Measurements from ENCODE around the gene RAX.

Gene RAX

GRCh38 chr18:59278793-59279192 lies 5.5 kb upstream of the RAX start:
- Histone ChIP-seq H3K36me3 (ENCODE audit: insufficient read depth, low read length) (no peaks in the 10 kb centered on the region), H3K27ac (no peak overlapping the region), H3K9ac (ENCODE audit: insufficient read length) (no peak overlapping the region), H3K4me3 (no peak overlapping the region), H3K9me3 (ENCODE audit: low read depth, low read length) (no peaks in the 10 kb centered on the region)
- DNase-seq (ENCODE audit: low read depth, low spot score) = no peak
- TF ChIP-seq EZH2 (IDR thresholded peaks at IDR 0.05) (no peak), FOXP2 (optimal IDR thresholded peaks at IDR 0.05; ENCODE audit: control extremely low read depth, extremely low read length, insufficient read depth) (no peak), POLR2AphosphoS5 (IDR thresholded peaks at IDR 0.05; ENCODE audit: borderline replicate concordance, low read depth, low read length) (no peak)

GRCh38 chr18:59276047-59276446 lies 2.8 kb upstream of the RAX start:
- H3K9me3 ChIP-seq (ENCODE audit: low read depth, low read length) = no peaks in the 10 kb centered on the region
- no peak for DNase-seq (ENCODE audit: low read depth, low spot score)
- H3K9ac ChIP-seq (ENCODE audit: insufficient read length) = no peak overlapping the region
- no peak overlapping the region for H3K4me3 ChIP-seq
- no peak overlapping the region for H3K27ac ChIP-seq
- TF ChIP-seq FOXP2 (optimal IDR thresholded peaks at IDR 0.05; ENCODE audit: control extremely low read depth, extremely low read length, insufficient read depth) (no peak), EZH2 (IDR thresholded peaks at IDR 0.05) (no peak)
- H3K36me3 ChIP-seq (ENCODE audit: insufficient read depth, low read length) = no peaks in the 10 kb centered on the region

GRCh38 chr18:59275406-59275949 lies 2.2 kb upstream of the RAX start:
- Histone ChIP-seq H3K9me3 (ENCODE audit: low read depth, low read length) (no peaks in the 10 kb centered on the region), H3K36me3 (ENCODE audit: insufficient read depth, low read length) (no peaks in the 10 kb centered on the region), H3K4me3 (no peak overlapping the region), H3K9ac (ENCODE audit: insufficient read length) (no peak overlapping the region), H3K27ac (no peak overlapping the region)
- DNase-seq (ENCODE audit: low read depth, low spot score) = no peak
- TF ChIP-seq POLR2AphosphoS5 (IDR thresholded peaks at IDR 0.05; ENCODE audit: borderline replicate concordance, low read depth, low read length) (no peak), EZH2 (IDR thresholded peaks at IDR 0.05) (no peak), FOXP2 (optimal IDR thresholded peaks at IDR 0.05; ENCODE audit: control extremely low read depth, extremely low read length, insufficient read depth) (no peak)

DNA sequence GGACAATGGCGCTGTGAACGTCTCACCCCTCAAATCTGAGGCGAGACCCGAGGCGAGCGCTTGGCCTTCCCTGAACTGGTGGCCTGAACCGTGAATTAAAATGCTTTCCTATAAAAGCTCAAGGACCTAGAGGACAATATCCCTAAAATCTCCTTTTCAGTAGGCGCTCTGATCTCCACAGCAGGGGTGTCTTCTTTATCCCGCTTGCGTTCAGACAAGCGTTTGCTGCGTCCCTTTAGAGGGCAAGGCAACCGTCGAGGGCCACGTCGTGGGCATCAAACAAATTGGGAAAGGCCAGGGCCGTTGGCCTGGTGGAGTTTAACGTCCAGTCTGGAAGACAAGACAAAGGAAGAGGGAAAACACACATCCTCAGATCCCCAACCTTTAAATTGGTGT lies 1.3 kb upstream of the RAX start:
- Histone ChIP-seq H3K4me3 (no peak overlapping the region), H3K27ac (no peak overlapping the region), H3K9me3 (ENCODE audit: low read depth, low read length) (no peaks in the 10 kb centered on the region), H3K36me3 (ENCODE audit: insufficient read depth, low read length) (no peaks in the 10 kb centered on the region), H3K9ac (ENCODE audit: insufficient read length) (no peak overlapping the region)
- TF ChIP-seq FOXP2 (optimal IDR thresholded peaks at IDR 0.05; ENCODE audit: control extremely low read depth, extremely low read length, insufficient read depth) (no peak), EZH2 (IDR thresholded peaks at IDR 0.05) (no peak), POLR2AphosphoS5 (IDR thresholded peaks at IDR 0.05; ENCODE audit: borderline replicate concordance, low read depth, low read length) (no peak)
- no peak for DNase-seq (ENCODE audit: low read depth, low spot score)

- peak overlapping the region; percentile 87 for H3K4me3 ChIP-seq
- H3K36me3 ChIP-seq (ENCODE audit: insufficient read depth, low read length) = no peaks in the 10 kb centered on the region; the same call in 1 of the 2 replicates
- H3K9me3 ChIP-seq (ENCODE audit: low read depth, low read length) = no peaks in the 10 kb centered on the region
- H3K27ac ChIP-seq = no peak overlapping the region
- no peak overlapping the region for H3K9ac ChIP-seq (ENCODE audit: insufficient read length)
- DNase-seq (ENCODE audit: low read depth, low spot score) = no peak
- TF ChIP-seq FOXP2 (optimal IDR thresholded peaks at IDR 0.05; ENCODE audit: control extremely low read depth, extremely low read length, insufficient read depth) (no peak), EZH2 (IDR thresholded peaks at IDR 0.05) (no peak), POLR2AphosphoS5 (IDR thresholded peaks at IDR 0.05; ENCODE audit: borderline replicate concordance, low read depth, low read length) (no peak)
These were observed 692 bp upstream of the RAX start for GRCh38 chr18:59273759-59274532.

GRCh38 chr18:59272221-59272888 lies 899 bp downstream of the RAX start:
- no peak for DNase-seq (ENCODE audit: low read depth, low spot score)
- peak overlapping the region; percentile 87 for H3K4me3 ChIP-seq
- TF ChIP-seq FOXP2 (optimal IDR thresholded peaks at IDR 0.05; ENCODE audit: control extremely low read depth, extremely low read length, insufficient read depth) (no peak), EZH2 (IDR thresholded peaks at IDR 0.05) (no peak), POLR2AphosphoS5 (IDR thresholded peaks at IDR 0.05; ENCODE audit: borderline replicate concordance, low read depth, low read length) (no peak)

DNA sequence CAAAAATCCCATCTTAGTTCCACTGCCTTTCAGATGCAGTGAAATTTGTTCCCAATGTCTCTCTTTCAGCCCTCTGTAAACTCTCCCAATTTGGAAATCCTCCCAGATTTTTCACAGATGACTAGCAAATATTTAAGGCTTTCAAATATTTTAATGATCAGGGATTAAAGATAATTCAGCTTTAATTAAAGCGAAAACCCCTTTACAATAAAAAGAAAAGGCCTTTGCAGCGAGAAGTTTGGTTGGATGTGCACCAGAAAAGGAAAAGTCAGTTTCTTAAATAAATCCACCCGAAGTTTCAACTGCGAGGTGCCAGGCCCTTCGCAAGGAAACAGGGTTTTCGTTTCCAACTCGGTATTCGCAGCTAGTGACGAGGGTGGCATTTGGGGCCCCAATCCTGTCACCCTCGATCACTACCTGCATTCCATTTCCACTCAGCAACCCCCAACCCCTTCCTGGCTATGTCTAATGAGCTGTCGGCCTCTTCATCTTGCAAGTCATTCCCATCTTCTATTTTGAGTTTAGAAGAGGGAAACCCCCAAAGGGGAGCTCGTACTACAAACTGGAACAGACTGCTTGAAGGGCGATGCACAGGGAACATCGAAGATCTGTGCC lies 1.5 kb downstream of the RAX start:
- DNase-seq (ENCODE audit: low read depth, low spot score) = no peak
- H3K27ac ChIP-seq = peak overlapping the region; percentile 50; the same call in 1 of the 2 replicates
- TF ChIP-seq EZH2 (IDR thresholded peaks at IDR 0.05) (no peak), FOXP2 (optimal IDR thresholded peaks at IDR 0.05; ENCODE audit: control extremely low read depth, extremely low read length, insufficient read depth) (no peak), POLR2AphosphoS5 (IDR thresholded peaks at IDR 0.05; ENCODE audit: borderline replicate concordance, low read depth, low read length) (no peak)
- peak overlapping the region; percentile 69 for H3K9ac ChIP-seq (ENCODE audit: insufficient read length)
- no peaks in the 10 kb centered on the region for H3K9me3 ChIP-seq (ENCODE audit: low read depth, low read length)
- peak overlapping the region; percentile 87 for H3K4me3 ChIP-seq
- H3K36me3 ChIP-seq (ENCODE audit: insufficient read depth, low read length) = no peaks in the 10 kb centered on the region; the same call in 1 of the 2 replicates

More at GRCh38 chr18:59272221-59272888, 899 bp downstream of the RAX start:
- Histone ChIP-seq H3K36me3 (ENCODE audit: insufficient read depth, low read length) (no peaks in the 10 kb centered on the region; the same call in 1 of the 2 replicates), H3K27ac (no peak overlapping the region), H3K9ac (ENCODE audit: insufficient read length) (peak overlapping the region; percentile 69), H3K9me3 (ENCODE audit: low read depth, low read length) (no peaks in the 10 kb centered on the region)

GRCh38 chr18:59270689-59271257 lies 2.5 kb downstream of the RAX start:
- no peak overlapping the region for H3K27ac ChIP-seq
- H3K4me3 ChIP-seq = peak overlapping the region; percentile 87
- H3K9ac ChIP-seq (ENCODE audit: insufficient read length) = peak overlapping the region; percentile 69
- H3K36me3 ChIP-seq (ENCODE audit: insufficient read depth, low read length) = no peaks in the 10 kb centered on the region; the same call in 1 of the 2 replicates
- H3K9me3 ChIP-seq (ENCODE audit: low read depth, low read length) = no peaks in the 10 kb centered on the region
- TF ChIP-seq FOXP2 (optimal IDR thresholded peaks at IDR 0.05; ENCODE audit: control extremely low read depth, extremely low read length, insufficient read depth) (no peak), EZH2 (IDR thresholded peaks at IDR 0.05) (no peak), POLR2AphosphoS5 (IDR thresholded peaks at IDR 0.05; ENCODE audit: borderline replicate concordance, low read depth, low read length) (no peak)
- no peak for DNase-seq (ENCODE audit: low read depth, low spot score)

Data from SK-N-MC (cell line).